ENCODE data around the gene ZC4H2.
A peak's percentile ranks its signal among the peaks of the same experiment; 100 is the strongest.
"Not testable (repeated sequence)": the region's sequence is repeated elsewhere in the genome, so short reads cannot be mapped to it uniquely, and the experiment has no call there.

The ZC4H2 gene, protein sequence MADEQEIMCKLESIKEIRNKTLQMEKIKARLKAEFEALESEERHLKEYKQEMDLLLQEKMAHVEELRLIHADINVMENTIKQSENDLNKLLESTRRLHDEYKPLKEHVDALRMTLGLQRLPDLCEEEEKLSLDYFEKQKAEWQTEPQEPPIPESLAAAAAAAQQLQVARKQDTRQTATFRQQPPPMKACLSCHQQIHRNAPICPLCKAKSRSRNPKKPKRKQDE

DNA sequence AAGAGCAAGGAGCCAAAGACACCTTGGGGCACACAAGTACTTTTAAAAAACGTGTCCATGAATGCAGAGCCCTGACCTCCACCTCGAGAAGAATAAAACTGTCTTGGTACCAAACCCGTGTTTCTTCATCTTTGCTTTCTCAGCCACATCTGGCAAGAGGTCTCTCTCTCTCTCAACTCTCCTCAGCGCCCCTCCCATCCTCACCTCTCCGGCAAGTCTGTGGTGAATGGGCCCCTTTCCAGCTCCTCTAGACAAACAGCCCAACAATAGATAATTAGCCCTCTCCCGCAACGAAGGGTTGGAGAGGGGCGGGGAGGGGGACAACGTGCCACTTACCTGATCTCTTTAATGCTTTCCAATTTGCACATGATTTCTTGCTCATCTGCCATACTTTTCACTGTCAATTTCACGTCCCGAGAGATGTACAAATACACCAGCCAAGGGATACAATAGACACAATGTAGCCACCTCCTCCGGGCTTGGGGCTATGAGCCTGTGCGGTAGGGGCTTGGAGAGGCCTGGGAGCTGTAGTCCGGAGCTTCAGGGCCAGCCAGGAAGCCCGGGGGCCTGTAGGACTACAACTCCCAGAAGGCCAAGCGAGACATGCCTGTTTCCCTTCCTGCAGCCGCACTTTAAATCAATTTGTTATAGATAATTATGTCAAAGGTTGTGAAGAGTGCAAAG, at the start of gene ZC4H2:
Gene ZC4H2 (minus strand): TSS at position 462 of the 684 bp plus-strand sequence. CDS start 73 bp downstream, at position 389.
- DNase-seq (ENCODE audit: low spot score): peak; percentile 71

DNA sequence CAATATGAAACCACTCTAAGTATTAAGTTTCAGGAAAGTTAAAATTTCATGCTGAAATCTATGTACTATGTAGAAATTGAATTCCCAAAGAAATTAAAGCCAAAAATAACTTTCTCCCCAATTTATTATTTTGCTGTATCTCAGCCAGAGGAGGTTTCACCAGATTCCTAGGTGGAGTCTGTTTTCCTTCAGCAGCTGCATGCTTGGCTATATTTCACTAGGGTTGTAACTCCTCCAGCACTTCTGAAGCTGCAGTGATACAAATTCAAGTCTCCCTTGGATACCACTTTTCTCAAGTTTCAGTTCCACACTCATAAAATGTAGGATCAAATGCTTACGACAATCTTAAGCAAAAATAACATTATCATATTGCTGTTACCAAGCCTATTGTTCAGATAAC, 41.2 kb upstream of the ZC4H2 start:
- no peak for DNase-seq (ENCODE audit: low spot score)

DNA sequence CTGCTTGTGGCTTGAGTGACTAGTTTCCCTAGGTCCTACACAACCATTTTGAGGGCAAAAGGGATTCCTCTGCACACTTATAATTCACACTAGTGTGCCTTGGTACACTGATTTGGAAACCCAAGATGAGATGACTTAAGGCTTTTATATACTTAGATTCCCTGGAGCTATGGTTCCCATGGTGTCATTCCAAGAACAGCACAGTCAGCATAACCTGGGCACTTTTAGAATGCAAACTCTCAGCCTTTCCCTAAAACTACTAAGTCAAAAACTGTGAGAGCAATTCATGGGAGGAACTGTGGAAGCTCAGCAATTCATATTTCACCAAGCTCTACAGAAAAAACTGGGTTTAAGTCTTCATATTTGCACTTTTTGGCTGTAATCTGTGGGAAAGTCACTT, 38.0 kb upstream of the ZC4H2 start:
- DNase-seq (ENCODE audit: low spot score): no peak

DNA sequence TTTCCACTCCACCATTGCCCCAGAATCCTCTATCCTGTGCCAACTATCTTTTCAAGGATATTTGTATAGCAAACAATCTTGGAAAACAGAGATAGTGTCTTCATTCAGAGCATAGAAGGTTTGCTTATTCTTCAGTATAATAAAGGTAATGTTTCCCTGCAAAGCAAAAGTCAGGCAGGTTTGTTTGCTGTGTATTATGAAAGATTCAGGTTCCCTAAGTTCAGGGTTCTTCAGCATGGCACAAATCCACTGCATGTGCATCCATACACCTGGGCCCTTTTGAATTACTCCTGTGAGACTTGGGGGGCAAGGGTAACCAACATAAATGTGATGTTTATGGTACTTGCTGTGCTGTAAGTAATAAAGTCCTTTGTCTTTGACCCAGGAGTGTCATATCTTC, 33.2 kb upstream of the ZC4H2 start:
- DNase-seq (ENCODE audit: low spot score): no peak

DNA sequence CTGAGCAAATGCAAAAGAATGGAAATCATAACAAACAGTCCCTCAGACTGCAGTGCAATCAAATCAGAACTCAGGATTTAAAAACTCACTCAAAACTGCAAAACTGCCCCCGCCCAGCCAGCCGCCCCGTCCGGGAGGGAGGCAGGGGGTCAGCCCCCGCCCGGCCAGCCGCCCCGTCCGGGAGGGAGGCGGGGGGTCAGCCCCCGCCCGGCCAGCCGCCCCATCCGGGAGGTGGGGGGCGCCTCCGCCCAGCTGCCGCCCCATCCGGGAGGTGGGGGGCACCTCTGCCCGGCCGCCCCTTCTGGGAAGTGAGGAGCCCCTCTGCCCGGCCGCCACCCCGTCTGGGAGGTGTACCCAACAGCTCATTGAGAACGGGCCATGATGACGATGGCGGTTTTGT, 26.0 kb upstream of the ZC4H2 start:
- not testable (repeated sequence) for DNase-seq (ENCODE audit: low spot score)

DNA sequence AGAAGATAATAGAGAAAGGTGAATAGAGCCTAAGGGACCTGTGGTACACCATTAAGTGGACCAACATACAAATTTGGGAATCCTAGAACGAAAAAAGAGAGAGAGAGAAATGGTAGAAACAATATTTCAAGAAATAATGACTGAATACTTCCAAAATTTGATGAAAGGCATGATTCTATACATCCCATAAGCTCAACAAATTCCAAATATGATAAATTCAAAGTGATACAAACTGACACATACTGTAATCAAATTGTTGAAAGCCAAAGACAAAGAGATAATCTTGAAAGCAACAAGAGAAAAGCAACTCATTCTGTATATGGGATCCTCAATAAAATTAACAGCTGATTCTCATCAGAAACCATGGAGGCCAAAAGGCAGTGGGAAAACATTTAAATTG, 20.6 kb upstream of the ZC4H2 start:
- DNase-seq (ENCODE audit: low spot score): no peak

DNA sequence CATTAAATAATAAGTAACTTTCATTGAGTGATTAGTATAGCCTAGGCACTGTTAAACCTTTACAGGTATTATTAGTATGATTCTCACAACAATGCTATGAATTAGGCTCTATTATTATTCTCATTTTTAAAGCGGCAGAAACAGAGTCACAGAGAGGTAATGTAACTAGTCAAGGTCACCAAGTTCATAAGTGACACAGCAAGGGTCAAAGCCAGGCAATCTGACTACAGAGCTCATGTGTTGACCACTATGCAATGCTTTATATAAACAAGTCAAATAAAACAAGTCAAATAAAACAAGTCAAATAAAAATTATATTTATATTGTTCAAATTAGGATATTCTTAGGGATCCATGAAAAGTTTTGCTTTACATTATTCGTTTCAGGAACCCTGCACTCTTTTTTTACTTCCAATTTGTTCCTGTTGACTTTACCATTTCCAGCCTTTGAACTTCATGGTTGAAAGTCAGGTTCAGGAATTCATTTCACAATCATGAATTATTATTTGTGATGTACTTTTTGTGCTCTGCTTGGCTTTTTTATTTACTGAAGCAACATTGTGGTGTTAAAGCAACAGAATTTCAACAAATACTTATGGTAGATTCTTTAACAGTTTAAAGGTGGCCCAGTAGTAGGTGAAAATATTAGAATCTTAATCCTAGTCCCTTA, 18.0 kb upstream of the ZC4H2 start:
- no peak for DNase-seq (ENCODE audit: low spot score)

DNA sequence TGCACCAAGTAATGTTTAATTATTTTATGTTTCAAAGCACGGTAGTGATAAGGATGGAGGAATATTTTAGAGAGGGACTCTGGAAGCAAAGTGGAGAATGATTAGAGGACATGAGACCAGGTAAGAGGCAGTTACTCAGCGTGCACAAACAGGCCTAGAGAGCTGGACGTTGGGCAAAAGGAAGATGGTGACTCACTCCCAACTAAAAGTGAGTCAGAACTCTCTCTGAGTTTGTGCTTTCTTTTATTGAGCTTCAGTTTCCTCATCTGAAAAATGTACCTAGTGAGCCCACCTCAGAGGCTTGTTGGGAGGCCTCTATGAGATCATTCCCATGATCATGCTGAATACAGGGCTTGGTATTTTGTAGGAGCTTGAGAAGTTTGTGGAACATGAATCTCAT, 1.6 kb upstream of the ZC4H2 start:
- no peak for DNase-seq (ENCODE audit: low spot score)

DNA sequence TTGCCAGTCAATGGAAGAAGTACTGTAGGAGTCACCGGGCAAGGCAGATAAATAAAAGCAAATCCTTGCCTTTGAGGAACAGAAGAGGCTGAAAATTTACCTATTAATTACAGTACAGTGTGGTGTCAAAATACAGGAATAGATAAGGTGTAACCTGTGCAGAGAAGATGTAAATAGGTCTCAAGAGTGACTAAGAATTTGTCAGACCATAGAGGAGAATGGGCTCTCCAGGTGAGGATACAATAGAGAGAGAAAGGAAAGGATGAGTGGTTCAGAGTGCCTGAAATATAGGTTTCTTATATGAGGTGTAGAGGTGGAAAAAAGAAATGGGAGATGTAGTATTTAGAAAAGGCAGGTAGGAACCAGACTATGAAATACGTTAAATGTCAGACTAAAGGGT, 801 bp upstream of the ZC4H2 start:
- DNase-seq (ENCODE audit: low spot score): no peak

DNA sequence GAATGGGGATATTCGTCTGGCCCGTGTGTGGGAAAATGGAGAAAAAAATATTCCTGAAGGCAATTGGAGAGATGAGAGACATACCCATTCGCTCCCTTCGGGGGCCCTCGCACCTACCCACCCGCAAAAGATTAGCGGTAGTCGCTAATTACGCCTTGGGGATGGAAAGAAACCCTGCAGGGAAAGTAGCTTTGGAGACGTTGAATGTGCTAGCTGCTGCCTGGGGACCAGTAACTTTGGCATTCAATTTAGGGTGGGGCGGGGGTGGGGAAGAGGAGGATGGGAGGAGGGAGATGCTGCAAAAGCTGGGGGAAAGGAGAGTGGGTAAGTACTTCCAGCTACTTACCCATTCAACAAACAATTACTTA, 407 bp upstream of the ZC4H2 start:
- no peak for DNase-seq (ENCODE audit: low spot score)

DNA sequence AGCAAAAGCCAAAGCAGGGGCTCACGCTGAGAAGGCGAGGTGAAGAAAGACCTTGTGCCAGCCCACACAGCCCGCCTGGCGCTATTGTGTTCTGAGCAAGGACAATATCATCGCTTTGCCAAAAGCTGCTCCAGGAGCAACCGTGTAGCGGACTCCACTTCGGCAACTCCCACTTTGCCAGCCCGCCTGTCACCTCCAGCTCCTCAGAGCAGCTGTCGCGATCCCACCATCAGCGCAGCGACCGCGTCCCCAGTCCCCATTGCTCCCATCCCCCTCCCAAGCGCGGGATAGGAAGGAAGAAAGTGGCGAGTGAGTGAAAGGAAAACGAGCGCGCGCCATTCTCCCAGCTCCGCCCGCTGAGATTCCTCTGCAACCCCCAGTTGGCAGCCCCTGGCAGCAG, 759 bp downstream of the ZC4H2 start:
- DNase-seq (ENCODE audit: low spot score): peak; percentile 7

DNA sequence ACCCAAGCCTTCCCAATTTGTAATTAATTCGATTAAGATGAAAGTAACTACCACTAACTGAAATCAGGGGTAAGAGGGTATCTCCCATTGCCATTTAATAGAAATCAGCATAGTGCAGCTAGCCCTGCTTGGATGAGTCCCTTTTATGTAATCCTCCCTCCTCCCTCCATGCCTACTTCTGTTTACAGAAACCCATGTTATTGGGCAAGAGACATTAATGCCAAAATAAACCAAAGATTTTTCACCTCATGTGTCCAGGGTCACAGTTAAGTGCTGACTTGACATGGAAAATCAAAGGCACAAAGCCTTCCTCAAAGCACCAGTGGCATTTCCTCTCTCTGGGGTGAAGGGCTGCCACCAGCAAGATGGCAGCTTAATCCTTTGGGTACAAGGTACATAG, 50.8 kb downstream of the ZC4H2 start:
- no peak for DNase-seq (ENCODE audit: low spot score)

DNA sequence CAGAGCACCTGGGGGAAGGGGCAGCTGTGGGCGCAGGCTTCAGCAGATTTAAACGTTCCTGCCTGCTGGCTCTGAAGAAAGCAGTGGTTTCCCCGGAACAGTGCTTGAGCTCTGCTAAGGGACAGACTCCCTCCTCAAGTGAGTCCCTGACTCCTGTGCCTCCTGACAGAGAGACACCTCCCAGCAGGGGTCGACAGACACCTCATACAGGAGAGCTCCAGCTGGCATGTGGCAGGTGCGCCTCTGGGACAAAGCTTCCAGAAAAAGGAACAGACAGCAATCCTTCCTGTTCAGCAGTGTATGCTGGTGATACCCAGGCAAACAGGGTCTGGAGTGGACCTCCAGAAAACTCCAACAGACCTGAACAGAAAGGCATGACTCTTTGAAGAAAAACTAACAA, 68.1 kb downstream of the ZC4H2 start:
- DNase-seq (ENCODE audit: low spot score): no peak

DNA sequence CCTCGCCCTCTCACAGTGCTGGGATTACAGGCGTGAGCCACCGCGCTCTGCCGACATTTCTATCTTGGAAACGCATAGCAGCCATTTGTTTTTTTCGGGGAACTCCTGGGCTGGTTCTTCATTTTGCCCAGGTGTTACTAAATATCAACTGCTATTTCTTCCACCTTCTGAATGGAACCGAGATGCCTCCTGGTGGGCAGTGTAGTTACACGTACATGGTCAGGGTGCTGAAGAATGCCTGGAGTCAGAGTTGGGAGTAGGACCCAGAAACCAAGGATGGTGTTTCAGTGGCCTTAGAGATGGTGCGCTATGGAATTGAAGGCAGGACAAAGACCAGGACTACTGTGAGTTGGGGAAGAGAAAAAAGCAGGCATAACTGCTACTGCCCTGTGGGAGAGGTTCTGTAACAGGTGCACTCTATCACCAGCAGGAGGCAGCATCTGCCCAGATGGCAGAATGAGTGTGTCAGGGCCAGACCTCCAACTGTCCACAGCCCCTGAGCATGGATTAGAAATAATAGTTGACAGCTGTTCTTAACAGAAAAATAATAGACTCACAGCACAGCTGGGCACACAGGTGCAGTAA, 81.7 kb downstream of the ZC4H2 start:
- DNase-seq (ENCODE audit: low spot score): peak; percentile 8

DNA sequence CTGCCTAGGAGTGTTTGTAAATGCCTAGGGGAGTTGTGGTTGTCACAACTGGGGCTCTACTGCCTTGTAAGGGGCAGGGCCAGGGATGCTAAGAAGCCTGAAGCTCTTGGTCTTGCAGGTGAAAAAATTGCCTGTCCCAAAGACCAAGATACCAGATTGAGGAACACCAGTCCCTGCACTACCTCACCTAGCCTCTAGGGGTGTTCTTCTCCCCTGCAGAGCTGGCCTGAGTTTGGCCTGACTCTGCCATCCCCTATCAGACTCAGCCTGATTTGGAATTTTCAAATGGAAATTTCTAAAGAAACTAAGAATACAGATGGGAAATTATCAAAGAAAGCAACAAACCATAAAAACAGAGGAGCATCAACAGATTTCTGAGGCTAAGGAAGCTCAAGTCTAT, 90.4 kb downstream of the ZC4H2 start:
- DNase-seq (ENCODE audit: low spot score): no peak

DNA sequence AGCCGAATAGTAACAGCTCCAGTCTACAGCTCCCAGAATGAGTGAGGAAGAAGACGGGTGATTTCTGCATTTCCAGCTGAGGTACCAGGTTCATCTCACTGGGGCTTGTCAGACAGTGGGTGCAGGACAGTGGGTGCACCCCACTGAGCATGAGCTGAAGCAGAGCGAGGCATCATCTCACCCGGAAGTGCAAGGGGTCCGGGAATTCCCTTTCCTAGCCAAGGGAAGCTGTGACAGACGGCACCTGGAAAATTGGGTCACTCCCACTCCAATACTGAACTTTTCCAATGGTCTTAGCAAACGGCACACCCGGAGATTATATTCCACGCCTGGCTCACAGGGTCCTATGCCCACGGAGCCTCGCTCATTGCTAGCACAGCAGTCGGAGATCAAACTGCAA, 97.5 kb downstream of the ZC4H2 start:
- not testable (repeated sequence) for DNase-seq (ENCODE audit: low spot score)

DNA sequence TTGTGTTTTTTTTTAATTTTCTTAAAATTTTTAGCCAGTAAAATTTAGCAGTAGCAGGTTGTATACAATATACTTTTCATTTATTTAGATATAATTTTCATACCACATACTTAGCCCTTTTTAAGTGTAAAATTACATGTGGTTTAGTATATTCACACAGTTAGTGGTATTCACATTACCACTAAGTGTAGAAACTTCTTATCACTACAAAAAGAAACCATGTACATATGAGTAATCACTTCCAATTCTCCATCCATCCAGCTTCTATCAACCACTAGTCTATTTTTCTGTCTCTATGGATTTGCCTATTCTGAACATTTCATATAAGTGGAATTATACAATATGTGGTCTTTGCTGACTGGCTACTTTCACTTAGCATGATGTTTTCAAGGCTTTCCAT, 109.0 kb downstream of the ZC4H2 start:
- no peak for DNase-seq (ENCODE audit: low spot score)

Data from CD4-positive, alpha-beta T cell treated with Interleukin-6 at 100 ng/mL for 8 hours (primary cell).